Measurements from ENCODE around the gene IL6ST.

IL6ST gene

DNA sequence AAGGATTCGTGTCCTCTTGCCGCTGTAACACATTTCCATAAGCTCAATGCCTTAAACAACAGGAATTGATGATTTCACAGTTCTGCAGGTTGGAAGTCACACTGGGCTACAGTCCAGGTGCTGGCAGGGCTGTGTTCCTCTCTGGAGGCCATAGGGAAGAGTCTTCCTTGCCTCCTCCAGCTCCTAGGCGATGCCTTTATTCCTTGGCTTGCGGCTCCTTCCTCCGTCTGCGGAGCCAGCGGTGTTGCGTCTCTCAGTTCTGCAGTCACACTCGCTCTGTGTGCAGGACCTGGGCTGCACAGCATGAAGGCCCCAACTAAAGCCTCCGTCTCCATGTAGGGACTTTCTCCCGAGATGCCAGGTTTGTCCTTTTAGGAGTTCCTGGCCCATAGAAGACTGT, 70.0 kb downstream of the IL6ST start:
- Histone ChIP-seq H3K9ac (ENCODE audit: low read depth, low read length) (no peak overlapping the region), H3K27ac (ENCODE audit: low read length) (no peak overlapping the region), H3K36me3 (ENCODE audit: insufficient read depth, low read depth, low read length) (no peaks in the 10 kb centered on the region), H3K9me3 (ENCODE audit: insufficient read depth, low read depth, low read length) (no peaks in the 10 kb centered on the region; the same call in 1 of the 2 replicates), H3K27me3 (ENCODE audit: insufficient read depth, low read length) (no peaks in the 10 kb centered on the region), H3K4me1 (ENCODE audit: insufficient read depth, low read length) (no peaks in the 10 kb centered on the region), H3K4me3 (ENCODE audit: low read length) (no peak overlapping the region)

DNA sequence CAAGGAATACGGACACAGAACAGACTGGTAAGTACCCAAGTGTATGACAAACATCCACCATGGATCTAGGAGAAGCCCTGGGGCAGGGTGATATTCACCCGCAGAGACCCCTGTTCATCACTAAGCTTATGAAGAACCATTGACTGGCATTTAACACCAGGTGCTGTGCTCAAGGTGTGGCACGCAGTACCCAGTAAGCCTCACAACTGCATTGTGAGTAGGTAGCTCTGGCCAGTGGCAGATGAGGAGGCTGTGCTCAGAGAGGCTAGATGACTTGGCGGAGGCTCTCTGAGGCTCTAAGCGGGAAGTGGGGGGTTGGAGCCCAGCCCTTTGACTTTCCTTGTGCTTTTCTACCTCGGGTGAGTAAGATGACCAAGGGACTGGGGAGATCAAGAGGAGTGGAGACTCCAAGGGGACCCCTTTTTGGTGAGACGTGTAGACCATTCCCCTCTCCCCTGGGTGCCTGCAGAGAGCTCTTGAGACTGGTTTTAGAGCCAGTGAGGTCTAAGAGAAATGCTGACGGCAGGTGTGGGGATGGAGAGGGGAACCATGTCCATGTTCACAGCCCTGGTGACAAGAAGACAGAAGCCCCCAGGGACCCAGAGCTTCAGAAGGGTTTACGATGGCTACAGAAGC, 70.8 kb downstream of the IL6ST start:
- Histone ChIP-seq H3K36me3 (ENCODE audit: insufficient read depth, low read depth, low read length) (no peaks in the 10 kb centered on the region), H3K4me3 (ENCODE audit: low read length) (no peak overlapping the region), H3K9me3 (ENCODE audit: insufficient read depth, low read depth, low read length) (no peaks in the 10 kb centered on the region; the same call in 1 of the 2 replicates), H3K4me1 (ENCODE audit: insufficient read depth, low read length) (no peaks in the 10 kb centered on the region), H3K9ac (ENCODE audit: low read depth, low read length) (no peak overlapping the region), H3K27ac (ENCODE audit: low read length) (no peak overlapping the region), H3K27me3 (ENCODE audit: insufficient read depth, low read length) (no peaks in the 10 kb centered on the region)

DNA sequence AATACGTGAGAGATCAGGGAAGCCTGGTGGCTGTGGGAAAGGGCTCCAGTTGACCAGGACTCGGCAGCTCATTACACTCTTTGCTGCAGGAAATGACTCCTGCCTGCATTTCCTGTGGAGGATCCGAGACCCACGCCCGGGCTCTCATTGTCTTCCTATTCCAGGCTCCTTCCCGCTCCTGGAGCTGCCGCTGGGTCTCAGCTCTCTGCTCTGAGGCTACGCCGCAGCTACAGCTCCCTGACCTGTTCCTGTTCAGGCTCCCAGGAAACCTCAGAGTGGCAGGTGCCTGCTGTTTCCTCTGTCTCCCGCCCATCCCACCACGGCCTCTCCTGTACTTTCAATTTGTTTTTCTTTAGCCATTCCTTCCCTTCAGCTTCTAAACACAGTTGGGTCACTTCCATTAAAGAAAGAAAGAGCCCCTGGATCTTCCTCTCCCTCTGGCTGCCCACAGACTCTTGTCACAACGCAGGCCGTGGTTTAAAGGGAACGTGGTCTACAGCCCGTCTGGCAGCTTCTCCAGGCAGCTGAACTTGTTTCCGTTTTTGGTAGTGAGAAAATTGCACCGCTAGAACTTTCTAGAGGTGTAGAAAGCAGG, 71.5 kb downstream of the IL6ST start:
- Histone ChIP-seq H3K9me3 (ENCODE audit: insufficient read depth, low read depth, low read length) (no peaks in the 10 kb centered on the region; the same call in 1 of the 2 replicates), H3K4me1 (ENCODE audit: insufficient read depth, low read length) (no peaks in the 10 kb centered on the region), H3K27ac (ENCODE audit: low read length) (no peak overlapping the region), H3K9ac (ENCODE audit: low read depth, low read length) (no peak overlapping the region), H3K4me3 (ENCODE audit: low read length) (no peak overlapping the region), H3K36me3 (ENCODE audit: insufficient read depth, low read depth, low read length) (no peaks in the 10 kb centered on the region), H3K27me3 (ENCODE audit: insufficient read depth, low read length) (no peaks in the 10 kb centered on the region)

DNA sequence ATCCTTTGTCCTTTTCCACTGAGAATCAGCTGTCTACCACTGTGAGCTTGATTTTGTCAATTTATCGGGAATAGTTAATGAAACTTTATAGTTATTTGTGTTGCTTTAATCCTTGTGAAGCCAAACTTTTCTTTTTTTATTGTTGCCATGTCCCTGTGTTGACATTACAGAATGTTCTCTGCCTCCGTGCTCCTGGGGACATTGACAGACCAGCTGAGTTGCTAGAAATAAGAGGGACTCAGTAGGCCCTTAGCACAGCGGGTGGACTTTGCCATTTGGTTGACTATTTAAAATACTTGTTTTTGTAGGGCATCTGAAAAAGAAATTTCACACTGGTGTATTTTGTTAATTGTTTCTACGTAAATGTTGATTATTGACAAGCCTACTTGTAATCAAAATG, 73.1 kb downstream of the IL6ST start:
- Histone ChIP-seq H3K9ac (ENCODE audit: low read depth, low read length) (no peak overlapping the region), H3K36me3 (ENCODE audit: insufficient read depth, low read depth, low read length) (no peaks in the 10 kb centered on the region), H3K27me3 (ENCODE audit: insufficient read depth, low read length) (no peaks in the 10 kb centered on the region), H3K9me3 (ENCODE audit: insufficient read depth, low read depth, low read length) (no peaks in the 10 kb centered on the region; the same call in 1 of the 2 replicates), H3K4me1 (ENCODE audit: insufficient read depth, low read length) (no peaks in the 10 kb centered on the region), H3K4me3 (ENCODE audit: low read length) (no peak overlapping the region), H3K27ac (ENCODE audit: low read length) (no peak overlapping the region)

DNA sequence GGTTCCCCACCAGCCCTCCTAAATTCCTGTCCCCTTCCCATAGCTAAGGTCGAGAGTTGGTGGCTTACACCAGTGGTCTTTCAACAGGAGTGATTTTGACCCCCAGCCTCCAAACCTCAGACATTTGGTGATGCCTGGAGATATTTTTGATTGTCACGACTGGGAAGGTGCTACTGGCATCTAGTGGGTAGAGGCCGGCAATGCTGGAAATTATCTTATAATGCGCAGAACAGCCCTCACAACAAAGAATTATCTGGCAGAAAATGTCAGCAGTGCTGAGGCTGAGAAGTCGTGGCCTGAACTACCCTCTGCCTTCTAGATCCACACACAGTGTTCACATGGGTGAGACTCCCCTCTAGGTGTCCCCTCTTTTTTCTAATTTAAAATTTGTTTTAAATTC, 74.0 kb downstream of the IL6ST start:
- H3K27ac ChIP-seq (ENCODE audit: low read length): no peak overlapping the region

DNA sequence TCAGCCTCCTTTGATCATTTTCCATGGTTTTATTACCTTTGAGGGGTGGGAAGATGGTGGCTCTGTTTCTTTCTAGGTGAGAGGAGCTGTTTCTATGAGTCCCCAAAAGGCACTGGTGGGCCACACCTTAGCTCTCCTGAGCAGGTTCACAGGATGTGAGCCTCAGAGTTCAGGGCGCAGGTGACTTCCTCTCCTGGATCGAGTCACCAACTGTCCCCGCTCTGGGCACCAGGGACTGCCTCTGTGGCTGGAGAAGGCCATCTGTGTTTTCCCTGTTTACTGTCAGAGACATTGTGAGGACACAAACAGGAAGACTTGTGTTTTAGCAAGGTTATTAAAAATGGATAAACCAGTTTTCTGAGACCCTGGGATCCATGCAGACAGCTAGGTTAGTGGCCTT, 75.1 kb downstream of the IL6ST start:
- Histone ChIP-seq H3K9me3 (ENCODE audit: insufficient read depth, low read depth, low read length) (no peaks in the 10 kb centered on the region), H3K27me3 (ENCODE audit: insufficient read depth, low read length) (no peaks in the 10 kb centered on the region), H3K4me3 (ENCODE audit: low read length) (no peak overlapping the region), H3K36me3 (ENCODE audit: insufficient read depth, low read depth, low read length) (no peaks in the 10 kb centered on the region), H3K4me1 (ENCODE audit: insufficient read depth, low read length) (no peaks in the 10 kb centered on the region), H3K9ac (ENCODE audit: low read depth, low read length) (no peak overlapping the region), H3K27ac (ENCODE audit: low read length) (no peak overlapping the region)

More for the DNA sequence above, 74.0 kb downstream of the IL6ST start:
- Histone ChIP-seq H3K27me3 (ENCODE audit: insufficient read depth, low read length) (no peaks in the 10 kb centered on the region), H3K4me3 (ENCODE audit: low read length) (no peak overlapping the region), H3K9me3 (ENCODE audit: insufficient read depth, low read depth, low read length) (no peaks in the 10 kb centered on the region; the same call in 1 of the 2 replicates), H3K36me3 (ENCODE audit: insufficient read depth, low read depth, low read length) (no peaks in the 10 kb centered on the region), H3K4me1 (ENCODE audit: insufficient read depth, low read length) (no peaks in the 10 kb centered on the region), H3K9ac (ENCODE audit: low read depth, low read length) (no peak overlapping the region)

DNA sequence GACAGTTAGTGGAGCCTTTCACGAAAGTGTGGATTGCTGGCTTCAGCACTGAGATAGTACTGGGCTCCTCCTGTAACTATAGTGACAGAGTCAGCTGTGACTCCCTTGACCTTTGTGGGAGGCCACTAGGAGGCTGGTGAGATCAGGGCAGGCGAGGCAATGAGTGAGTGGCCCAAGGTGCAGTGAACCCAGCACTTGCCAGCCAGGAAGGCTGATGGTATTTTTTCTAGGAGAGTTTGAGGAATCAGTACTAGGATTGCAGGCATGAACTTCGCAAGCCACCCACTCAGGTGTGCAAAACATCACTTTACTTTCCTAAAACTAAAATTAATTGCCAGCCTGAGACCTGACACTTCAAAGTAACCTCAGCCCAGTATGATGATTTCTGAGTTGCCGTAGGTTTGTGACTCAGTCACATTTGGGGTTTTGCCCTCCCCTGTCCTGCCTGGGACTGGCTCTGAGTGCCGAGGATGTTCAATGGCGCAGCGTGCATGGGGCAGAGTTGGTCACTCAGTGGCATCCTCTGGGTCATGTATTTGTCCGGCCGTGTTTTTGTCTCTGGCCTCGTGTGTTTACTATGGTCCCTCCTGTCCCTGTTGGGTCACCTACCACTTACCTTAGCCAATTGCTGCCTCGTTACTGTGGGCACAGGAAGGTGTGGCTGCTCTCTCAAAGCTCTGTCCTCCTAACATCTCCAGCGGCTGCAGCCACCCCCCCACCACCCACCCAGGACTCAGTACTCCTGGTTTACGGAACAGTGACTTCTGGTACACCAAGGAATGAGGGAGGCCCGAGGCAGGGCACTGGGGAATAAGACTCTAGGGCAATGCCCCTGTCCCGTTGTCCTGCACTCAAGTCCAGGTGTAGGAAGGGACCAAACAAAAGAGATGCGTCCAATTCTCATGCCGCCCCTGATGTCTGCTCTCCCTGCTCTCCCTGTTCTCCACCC, 76.4 kb downstream of the IL6ST start:
- no peaks in the 10 kb centered on the region for H3K9me3 ChIP-seq (ENCODE audit: insufficient read depth, low read depth, low read length)
- no peaks in the 10 kb centered on the region for H3K27me3 ChIP-seq (ENCODE audit: insufficient read depth, low read length)
- no peak overlapping the region for H3K9ac ChIP-seq (ENCODE audit: low read depth, low read length)
- no peak overlapping the region for H3K27ac ChIP-seq (ENCODE audit: low read length)
- no peak overlapping the region for H3K4me3 ChIP-seq (ENCODE audit: low read length)
- H3K4me1 ChIP-seq (ENCODE audit: insufficient read depth, low read length): no peaks in the 10 kb centered on the region
- H3K36me3 ChIP-seq (ENCODE audit: insufficient read depth, low read depth, low read length): no peaks in the 10 kb centered on the region

DNA sequence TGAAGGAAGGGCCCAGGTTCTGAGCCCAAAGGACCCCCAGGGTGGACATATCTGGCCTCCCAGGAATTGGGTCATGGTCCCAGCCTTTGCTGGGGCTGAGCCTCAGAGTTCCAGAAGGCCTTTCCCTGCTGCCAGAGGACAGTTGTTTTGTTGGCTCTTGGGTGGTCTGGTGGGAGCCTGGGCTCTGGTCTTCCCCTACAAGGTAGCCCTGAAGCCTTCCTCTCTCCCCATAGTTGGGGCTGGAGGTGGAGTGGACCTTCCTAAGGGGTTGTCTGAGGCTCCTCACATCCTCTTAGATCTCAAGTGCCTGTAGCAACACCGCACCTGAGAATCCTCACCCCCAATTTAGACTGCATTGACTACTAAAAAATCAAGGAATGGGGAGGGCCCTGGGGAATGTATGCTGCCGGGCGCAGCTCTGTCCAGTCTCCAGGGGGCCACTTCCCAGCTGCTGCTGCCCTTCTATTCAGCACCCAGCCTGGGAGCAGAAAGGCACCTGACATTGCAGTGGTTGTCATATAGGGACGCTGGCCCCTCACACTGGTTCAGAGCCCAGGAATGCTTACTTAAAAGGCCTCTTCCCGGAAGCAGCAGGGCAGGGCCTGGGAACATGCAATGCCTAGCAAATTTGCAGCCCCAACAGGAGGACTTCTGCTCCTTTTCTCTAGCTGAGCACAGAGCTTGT, 77.2 kb downstream of the IL6ST start:
- Histone ChIP-seq H3K4me3 (ENCODE audit: low read length) (no peak overlapping the region), H3K27me3 (ENCODE audit: insufficient read depth, low read length) (no peaks in the 10 kb centered on the region)

DNA sequence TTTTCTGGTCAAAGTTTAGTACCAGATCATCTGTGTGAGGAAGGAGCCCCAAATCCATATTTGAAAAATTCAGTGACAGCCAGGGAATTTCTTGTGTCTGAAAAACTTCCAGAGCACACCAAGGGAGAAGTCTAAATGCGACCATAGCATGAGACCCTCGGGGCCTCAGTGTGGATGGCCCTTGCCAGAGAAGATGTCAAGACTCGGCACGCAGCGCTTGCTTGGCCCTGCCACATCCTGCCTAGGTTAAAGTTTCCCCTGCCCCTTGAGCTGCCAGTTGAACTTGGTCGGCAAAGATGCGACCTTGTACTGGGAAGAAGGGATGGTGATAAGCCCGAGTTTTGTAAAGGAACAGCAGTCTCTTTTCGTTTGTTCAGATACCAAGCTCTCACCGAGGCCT, 77.8 kb downstream of the IL6ST start:
- H3K36me3 ChIP-seq (ENCODE audit: insufficient read depth, low read depth, low read length): no peaks in the 10 kb centered on the region
- no peak overlapping the region for H3K4me3 ChIP-seq (ENCODE audit: low read length)
- no peaks in the 10 kb centered on the region for H3K27me3 ChIP-seq (ENCODE audit: insufficient read depth, low read length)
- no peak overlapping the region for H3K9ac ChIP-seq (ENCODE audit: low read depth, low read length)
- H3K4me1 ChIP-seq (ENCODE audit: insufficient read depth, low read length): no peaks in the 10 kb centered on the region
- H3K27ac ChIP-seq (ENCODE audit: low read length): no peak overlapping the region
- no peaks in the 10 kb centered on the region for H3K9me3 ChIP-seq (ENCODE audit: insufficient read depth, low read depth, low read length)

More for the DNA sequence above, 77.2 kb downstream of the IL6ST start:
- Histone ChIP-seq H3K9ac (ENCODE audit: low read depth, low read length) (no peak overlapping the region), H3K4me1 (ENCODE audit: insufficient read depth, low read length) (no peaks in the 10 kb centered on the region), H3K27ac (ENCODE audit: low read length) (no peak overlapping the region), H3K36me3 (ENCODE audit: insufficient read depth, low read depth, low read length) (no peaks in the 10 kb centered on the region), H3K9me3 (ENCODE audit: insufficient read depth, low read depth, low read length) (no peaks in the 10 kb centered on the region)

DNA sequence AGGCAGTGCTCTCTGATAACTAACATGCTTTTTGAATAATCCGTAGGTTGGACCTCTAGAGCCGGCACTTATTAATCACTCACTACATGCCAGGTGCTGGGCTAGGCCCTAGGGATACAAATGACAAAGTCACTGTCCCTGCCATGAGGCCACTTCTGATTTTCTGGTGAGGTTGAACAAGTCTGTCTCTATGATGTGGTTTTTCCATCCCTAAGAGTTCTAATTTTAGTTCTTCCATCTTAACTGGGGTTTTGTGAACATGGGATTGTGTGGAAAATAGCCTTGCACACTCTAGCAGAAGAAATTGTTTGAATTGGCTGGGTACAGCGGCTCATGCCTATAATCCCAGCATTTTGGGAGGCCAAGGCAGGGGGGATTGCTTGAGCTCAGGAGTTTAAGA, 79.0 kb downstream of the IL6ST start:
- no peaks in the 10 kb centered on the region for H3K27me3 ChIP-seq (ENCODE audit: insufficient read depth, low read length)
- H3K4me3 ChIP-seq (ENCODE audit: low read length): no peak overlapping the region
- H3K9ac ChIP-seq (ENCODE audit: low read depth, low read length): no peak overlapping the region
- H3K36me3 ChIP-seq (ENCODE audit: insufficient read depth, low read depth, low read length): no peaks in the 10 kb centered on the region
- no peak overlapping the region for H3K27ac ChIP-seq (ENCODE audit: low read length)
- no peaks in the 10 kb centered on the region for H3K4me1 ChIP-seq (ENCODE audit: insufficient read depth, low read length)
- no peaks in the 10 kb centered on the region for H3K9me3 ChIP-seq (ENCODE audit: insufficient read depth, low read depth, low read length)

DNA sequence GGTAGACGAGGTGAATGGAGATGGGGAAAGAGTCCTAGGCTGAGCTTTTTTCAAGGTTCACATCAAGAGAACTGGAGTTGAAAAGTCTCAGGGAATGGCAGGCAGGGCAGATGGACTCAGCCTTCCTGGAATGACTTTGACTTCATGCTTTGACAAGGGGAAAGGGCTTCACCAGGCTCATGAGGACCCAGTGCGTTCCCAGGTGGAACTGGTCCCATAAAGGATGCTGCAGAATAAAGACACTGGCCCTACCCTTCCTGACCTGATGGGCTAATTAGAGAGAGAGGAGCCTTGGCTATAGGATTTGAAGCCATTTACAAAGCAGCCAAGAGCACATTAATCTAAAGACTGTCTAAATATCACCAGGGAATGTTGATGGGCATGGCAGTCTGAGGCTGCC, 79.8 kb downstream of the IL6ST start:
- no peak overlapping the region for H3K4me3 ChIP-seq (ENCODE audit: low read length)
- H3K9ac ChIP-seq (ENCODE audit: low read depth, low read length): no peak overlapping the region
- no peaks in the 10 kb centered on the region for H3K9me3 ChIP-seq (ENCODE audit: insufficient read depth, low read depth, low read length)
- H3K36me3 ChIP-seq (ENCODE audit: insufficient read depth, low read depth, low read length): no peaks in the 10 kb centered on the region
- no peak overlapping the region for H3K27ac ChIP-seq (ENCODE audit: low read length)
- H3K4me1 ChIP-seq (ENCODE audit: insufficient read depth, low read length): no peaks in the 10 kb centered on the region
- H3K27me3 ChIP-seq (ENCODE audit: insufficient read depth, low read length): no peaks in the 10 kb centered on the region
